HAP-1 (cell line): ENCODE measurements around the gene ADM5.

Experiments used
- DNase-seq, 2 experiments: peaks; one replicate each; pipeline ENCODE4 v3.0.0-alpha.2; 2016 to 2020; ENCODE audit warnings: low spot score in 2 of 2
- H3K27me3 ChIP-seq: fragments of 250-450 bp; sonication (Bioruptor Pico); 2 replicates; pipeline ENCODE4 v1.5.1; 2020; ENCODE audit warnings: low read depth, mild to moderate bottlenecking, moderate library complexity
- H3K36me3 ChIP-seq: fragments of 250-450 bp; sonication (Bioruptor Pico); replicated peaks from 2 replicates; pipeline ENCODE4 v1.5.1; 2020; ENCODE audit warnings: mild to moderate bottlenecking
- H3K4me1 ChIP-seq: fragments of 250-450 bp; sonication (Bioruptor Pico); 2 replicates; pipeline ENCODE4 v1.5.1; 2020; ENCODE audit warnings: mild to moderate bottlenecking
- H3K4me3 ChIP-seq: fragments of 250-450 bp; sonication (Bioruptor Pico); 2 replicates; pipeline ENCODE4 v1.5.1; 2020; ENCODE audit warnings: mild to moderate bottlenecking, moderate library complexity
- H3K9me3 ChIP-seq: fragments of 250-450 bp; sonication (Bioruptor Pico); 2 replicates; pipeline ENCODE4 v1.5.1; 2020; ENCODE audit warnings: mild to moderate bottlenecking, moderate library complexity
- in situ Hi-C: fragments of 300-500 bp; cut with MboI; formaldehyde crosslinking; loops from 3 replicates; pipeline ENCODE4 v1.14.3; 2020; ENCODE audit warnings: low sequenced_read_pairs, inconsistent platforms, mixed read lengths

ADM5 gene

GRCh38 chr19:49690656-49691242 lies 1.4 kb downstream of the ADM5 start, which contains the start of gene CPT1C:
Gene CPT1C (plus strand): TSS chr19:49691116. CDS start chr19:49692253, 1,137 bp downstream.
- H3K4me1 ChIP-seq, result no peaks in the 10 kb centered on the region
- peaks cover 24% of the 10 kb centered on the region for H3K36me3 ChIP-seq
- peak in 1 of 2 experiments; percentile 53 for DNase-seq
- no peak within 1 kb of the TSS for H3K4me3 ChIP-seq
- in situ Hi-C loops, result no loop called here
- H3K9me3 ChIP-seq, result no peaks in the 10 kb centered on the region
- H3K27me3 ChIP-seq, result no peaks in the 10 kb centered on the region

GRCh38 chr19:49691243-49692146 lies 2.1 kb downstream of the ADM5 start:
- in situ Hi-C loops, result no loop called here
- Histone ChIP-seq H3K9me3 (no peaks in the 10 kb centered on the region), H3K36me3 (peaks cover 17% of the 10 kb centered on the region), H3K4me3 (no peak overlapping the region), H3K27me3 (no peaks in the 10 kb centered on the region), H3K4me1 (no peaks in the 10 kb centered on the region)
- peak in 1 of 2 experiments; percentile 75 for DNase-seq

GRCh38 chr19:49692147-49692506 lies 2.7 kb downstream of the ADM5 start:
- Histone ChIP-seq H3K4me1 (no peaks in the 10 kb centered on the region), H3K36me3 (peaks cover 17% of the 10 kb centered on the region), H3K27me3 (no peaks in the 10 kb centered on the region), H3K9me3 (no peaks in the 10 kb centered on the region), H3K4me3 (no peak overlapping the region)
- no peak for DNase-seq
- in situ Hi-C loops, result no loop called here

- in situ Hi-C loops, result no loop called here
- H3K27me3 ChIP-seq, result no peaks in the 10 kb centered on the region
- H3K4me1 ChIP-seq, result no peaks in the 10 kb centered on the region
- H3K9me3 ChIP-seq, result no peaks in the 10 kb centered on the region
- H3K4me3 ChIP-seq, result no peak overlapping the region
- no peak for DNase-seq
- H3K36me3 ChIP-seq, result no peaks in the 10 kb centered on the region
These were observed 6.7 kb downstream of the ADM5 start for GRCh38 chr19:49696115-49696514.

GRCh38 chr19:49696865-49697264 lies 7.5 kb downstream of the ADM5 start:
- no peaks in the 10 kb centered on the region for H3K27me3 ChIP-seq
- H3K36me3 ChIP-seq, result no peaks in the 10 kb centered on the region
- in situ Hi-C loops, result no loop called here
- H3K9me3 ChIP-seq, result no peaks in the 10 kb centered on the region
- no peaks in the 10 kb centered on the region for H3K4me1 ChIP-seq
- no peak for DNase-seq
- no peak overlapping the region for H3K4me3 ChIP-seq

GRCh38 chr19:49699364-49699763 lies 10.0 kb downstream of the ADM5 start:
- in situ Hi-C loops, result no loop called here
- Histone ChIP-seq H3K4me1 (no peaks in the 10 kb centered on the region), H3K9me3 (no peaks in the 10 kb centered on the region), H3K27me3 (no peaks in the 10 kb centered on the region), H3K36me3 (no peaks in the 10 kb centered on the region), H3K4me3 (no peak overlapping the region)
- no peak for DNase-seq

- in situ Hi-C loops, result no loop called here
- Histone ChIP-seq H3K27me3 (no peaks in the 10 kb centered on the region), H3K9me3 (no peaks in the 10 kb centered on the region), H3K4me3 (no peak overlapping the region), H3K4me1 (no peaks in the 10 kb centered on the region), H3K36me3 (no peaks in the 10 kb centered on the region)
- DNase-seq, result no peak
These were observed 11.2 kb downstream of the ADM5 start for GRCh38 chr19:49700563-49700962.

GRCh38 chr19:49701271-49701786 lies 11.9 kb downstream of the ADM5 start:
- Histone ChIP-seq H3K9me3 (no peaks in the 10 kb centered on the region), H3K36me3 (no peaks in the 10 kb centered on the region), H3K4me3 (no peak overlapping the region), H3K4me1 (no peaks in the 10 kb centered on the region), H3K27me3 (no peaks in the 10 kb centered on the region)
- DNase-seq, result peak in 1 of 2 experiments; percentile 40
- in situ Hi-C loops, result no loop called here

- H3K4me3 ChIP-seq, result no peak overlapping the region
- no peak for DNase-seq
- no peaks in the 10 kb centered on the region for H3K27me3 ChIP-seq
- in situ Hi-C loops, result no loop called here
- H3K4me1 ChIP-seq, result no peaks in the 10 kb centered on the region
- no peaks in the 10 kb centered on the region for H3K9me3 ChIP-seq
- H3K36me3 ChIP-seq, result no peaks in the 10 kb centered on the region
These were observed 15.7 kb downstream of the ADM5 start for GRCh38 chr19:49704888-49705642.

GRCh38 chr19:49705919-49706318 lies 16.5 kb downstream of the ADM5 start:
- in situ Hi-C loops, result no loop called here
- Histone ChIP-seq H3K9me3 (no peaks in the 10 kb centered on the region), H3K36me3 (no peaks in the 10 kb centered on the region), H3K27me3 (no peaks in the 10 kb centered on the region), H3K4me3 (no peak overlapping the region), H3K4me1 (no peaks in the 10 kb centered on the region)
- DNase-seq, result no peak

- peaks cover 4% of the 10 kb centered on the region for H3K4me1 ChIP-seq
- H3K36me3 ChIP-seq, result no peaks in the 10 kb centered on the region
- H3K4me3 ChIP-seq, result no peak overlapping the region
- in situ Hi-C loops, result no loop called here
- no peaks in the 10 kb centered on the region for H3K9me3 ChIP-seq
- no peak for DNase-seq
- no peaks in the 10 kb centered on the region for H3K27me3 ChIP-seq
These were observed 21.1 kb downstream of the ADM5 start for GRCh38 chr19:49710372-49710951.

- Histone ChIP-seq H3K4me1 (peaks cover 4% of the 10 kb centered on the region), H3K9me3 (no peaks in the 10 kb centered on the region), H3K36me3 (no peaks in the 10 kb centered on the region), H3K27me3 (no peaks in the 10 kb centered on the region), H3K4me3 (peak overlapping the region; percentile 19)
- in situ Hi-C loops, result no loop called here
- peak; percentile 80 to 99 for DNase-seq
These were observed 23.0 kb downstream of the ADM5 start for GRCh38 chr19:49712397-49712859.

GRCh38 chr19:49713236-49713845 lies 23.9 kb downstream of the ADM5 start:
- in situ Hi-C loops, result no loop called here
- Histone ChIP-seq H3K36me3 (no peaks in the 10 kb centered on the region), H3K4me1 (peaks cover 4% of the 10 kb centered on the region), H3K9me3 (no peaks in the 10 kb centered on the region), H3K27me3 (no peaks in the 10 kb centered on the region), H3K4me3 (no peak overlapping the region)
- DNase-seq, result no peak
